ENCODE data around the gene PTPRN2.

Gene PTPRN2

GRCh38 chr7:158398750-158399149, 188.9 kb downstream of the PTPRN2 start:
- TF ChIP-seq CTCF (IDR thresholded peaks at IDR 0.05; ENCODE audit: low read depth, low read length, missing control alignments) = no peak
- no peak for DNase-seq (ENCODE audit: low read depth)
- H3K4me3 ChIP-seq (ENCODE audit: low read depth, low read length) = no peak overlapping the region

GRCh38 chr7:158397885-158398284, 189.7 kb downstream of the PTPRN2 start:
- H3K4me3 ChIP-seq (ENCODE audit: low read depth, low read length) = no peak overlapping the region
- no peak for TF ChIP-seq CTCF (IDR thresholded peaks at IDR 0.05; ENCODE audit: low read depth, low read length, missing control alignments)
- no peak for DNase-seq (ENCODE audit: low read depth)

DNA sequence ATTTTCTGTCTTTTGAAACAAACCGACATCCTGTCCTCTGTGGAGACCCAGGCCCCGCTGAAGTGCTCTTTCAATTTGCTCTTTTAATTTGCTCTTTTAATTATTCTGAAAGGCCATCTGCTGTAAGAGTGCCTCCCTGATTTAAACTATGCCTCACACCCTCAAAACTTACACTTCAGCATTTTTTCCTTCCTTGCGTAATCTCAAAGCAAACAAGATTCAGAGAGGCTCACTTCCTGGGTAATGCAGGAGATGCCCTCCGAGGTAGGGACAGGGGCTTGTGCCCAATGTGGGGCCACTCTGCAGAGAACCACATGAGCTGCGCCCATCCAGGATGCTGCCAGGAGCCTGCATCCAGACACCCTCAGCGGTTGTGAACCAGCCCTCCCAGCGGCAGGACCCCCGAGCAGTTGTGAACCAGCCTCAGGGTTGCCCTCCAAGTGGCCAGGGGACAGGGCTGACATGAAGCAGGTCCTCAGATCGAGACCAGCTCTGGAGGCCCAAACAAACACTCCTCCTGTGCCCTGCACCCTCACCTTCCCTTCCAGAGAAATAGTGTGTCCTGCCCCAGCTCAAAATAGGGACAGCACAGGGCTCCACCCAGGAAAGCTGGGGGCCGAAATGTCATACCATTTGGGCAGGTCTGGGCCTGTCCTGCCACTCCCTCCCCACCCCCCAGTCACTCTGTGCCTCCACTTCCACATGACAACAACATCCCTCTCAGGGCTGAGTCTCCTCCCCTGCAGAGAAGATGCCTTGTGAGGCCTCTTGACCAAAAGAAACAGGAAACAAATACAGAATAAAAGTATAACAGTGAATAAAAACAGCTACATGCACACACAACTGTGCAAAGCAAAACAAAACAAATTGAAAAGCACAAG, 190.4 kb downstream of the PTPRN2 start:
- H3K4me3 ChIP-seq (ENCODE audit: low read depth, low read length) = no peak overlapping the region
- no peak for TF ChIP-seq CTCF (IDR thresholded peaks at IDR 0.05; ENCODE audit: low read depth, low read length, missing control alignments)
- DNase-seq (ENCODE audit: low read depth) = no peak

GRCh38 chr7:158396301-158396905, 191.2 kb downstream of the PTPRN2 start:
- TF ChIP-seq CTCF (IDR thresholded peaks at IDR 0.05; ENCODE audit: low read depth, low read length, missing control alignments) = no peak
- no peak for DNase-seq (ENCODE audit: low read depth)
- no peak overlapping the region for H3K4me3 ChIP-seq (ENCODE audit: low read depth, low read length)

- no peak overlapping the region for H3K4me3 ChIP-seq (ENCODE audit: low read depth, low read length)
- TF ChIP-seq CTCF (IDR thresholded peaks at IDR 0.05; ENCODE audit: low read depth, low read length, missing control alignments) = no peak
- DNase-seq (ENCODE audit: low read depth) = no peak
Measured at GRCh38 chr7:158395780-158396278, 191.8 kb downstream of the PTPRN2 start.

DNA sequence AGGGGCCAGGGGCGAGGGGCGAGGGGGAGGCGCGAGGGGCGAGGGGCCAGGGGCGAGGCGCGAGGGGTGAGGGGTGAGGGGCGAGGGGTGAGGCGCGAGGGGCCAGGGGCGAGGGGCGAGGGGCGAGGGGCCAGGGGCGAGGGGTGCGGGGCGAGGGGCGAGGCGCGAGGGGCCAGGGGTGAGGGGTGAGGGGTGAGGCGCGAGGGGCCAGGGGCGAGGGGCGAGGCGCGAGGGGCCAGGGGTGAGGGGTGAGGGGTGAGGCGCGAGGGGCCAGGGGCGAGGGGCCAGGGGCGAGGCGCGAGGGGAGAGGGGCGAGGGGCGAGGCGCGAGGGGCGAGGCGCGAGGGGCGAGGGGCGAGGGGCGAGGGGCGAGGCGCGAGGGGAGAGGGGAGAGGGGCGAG, 192.3 kb downstream of the PTPRN2 start:
- no peak for TF ChIP-seq CTCF (IDR thresholded peaks at IDR 0.05; ENCODE audit: low read depth, low read length, missing control alignments)
- no peak overlapping the region for H3K4me3 ChIP-seq (ENCODE audit: low read depth, low read length)
- no peak for DNase-seq (ENCODE audit: low read depth)
